Esophagus squamous epithelium (tissue), 4 donors: ENCODE data around the gene CMTM1.

Experiments used
- CTCF ChIP-seq, 6 experiments: fragments of 450-650 bp in 4 of 6; fragments of 200-600 bp in 2 of 6; sonication (generic) in 2 of 6; IDR thresholded peaks; one replicate each; pipeline ENCODE4 v1.5.1; 2016 to 2019; ENCODE audit warnings: antibody characterized with exemption in 6 of 6, mild to moderate bottlenecking in 4 of 6, moderate library complexity in 4 of 6
- POLR2A ChIP-seq, 4 donors: fragments of 450-650 bp; IDR thresholded peaks; one replicate each; pipeline ENCODE4 v1.6.1; 2017; ENCODE audit warnings: antibody characterized with exemption in 4 of 4, mild to moderate bottlenecking in 4 of 4, moderate library complexity in 3 of 4

DNA sequence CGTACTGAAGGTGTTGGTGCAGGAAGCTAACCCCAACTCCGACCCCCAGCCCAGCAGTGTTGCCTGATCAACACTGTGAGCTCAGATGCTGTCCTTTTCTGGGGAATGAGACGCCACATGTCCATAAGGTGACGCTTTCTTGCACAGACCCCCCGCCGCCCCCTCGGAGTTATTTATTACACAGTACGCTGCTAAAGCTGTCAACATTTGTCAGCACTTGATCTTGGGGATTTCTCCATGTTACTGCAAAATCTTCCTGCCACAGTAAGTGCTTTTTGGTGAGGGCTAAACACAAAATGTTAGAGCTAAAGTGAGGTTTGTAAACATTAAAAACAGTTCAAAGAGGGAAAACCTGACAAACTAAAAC is 54.2 kb downstream of the CMTM1 start:
- TF ChIP-seq CTCF (IDR thresholded peaks at IDR 0.05) (no peak), POLR2A (IDR thresholded peaks at IDR 0.05) (no peak)
